ENCODE results near the gene ITGB6.
A peak's percentile ranks its signal among the peaks of the same experiment; 100 is the strongest.
"Not testable (repeated sequence)": the region's sequence is repeated elsewhere in the genome, so short reads cannot be mapped to it uniquely, and the experiment has no call there.

The ITGB6 gene

GRCh38 chr2:160207804-160208654 lies 8.0 kb upstream of the ITGB6 start:
- H3K4me1 Mint-ChIP-seq = peaks cover 54% of the 10 kb centered on the region
- peak overlapping the region in 1 of 2 donors; percentile 10 for H3K27ac Mint-ChIP-seq
- H3K4me3 Mint-ChIP-seq = peak overlapping the region in 1 of 2 donors; percentile 9
- H3K9me3 Mint-ChIP-seq = no peaks in the 10 kb centered on the region
- DNase-seq (peak in 1 of 2 donors; percentile 36), ATAC-seq (peak; percentile 77)
- H3K27me3 Mint-ChIP-seq = peaks cover 6% of the 10 kb centered on the region

- Mint-ChIP-seq H3K9me3 (no peaks in the 10 kb centered on the region), H3K4me1 (peaks cover 54% of the 10 kb centered on the region)
- DNase-seq = no peak
These were observed 7.2 kb upstream of the ITGB6 start for GRCh38 chr2:160207271-160207670.

GRCh38 chr2:160206436-160206835 lies 6.4 kb upstream of the ITGB6 start:
- peaks cover 54% of the 10 kb centered on the region for H3K4me1 Mint-ChIP-seq
- no peaks in the 10 kb centered on the region for H3K27me3 Mint-ChIP-seq
- ATAC-seq (no peak), DNase-seq (no peak)
- no peak overlapping the region for H3K27ac Mint-ChIP-seq
- H3K4me3 Mint-ChIP-seq = no peak overlapping the region
- no peaks in the 10 kb centered on the region for H3K9me3 Mint-ChIP-seq

More at GRCh38 chr2:160207271-160207670, 7.2 kb upstream of the ITGB6 start:
- no peak for ATAC-seq
- H3K27ac Mint-ChIP-seq = no peak overlapping the region
- H3K27me3 Mint-ChIP-seq = peaks cover 6% of the 10 kb centered on the region
- H3K4me3 Mint-ChIP-seq = no peak overlapping the region

GRCh38 chr2:160205505-160205904 lies 5.4 kb upstream of the ITGB6 start:
- no peak overlapping the region for H3K27ac Mint-ChIP-seq
- H3K4me3 Mint-ChIP-seq = no peak overlapping the region
- no peak for DNase-seq
- H3K4me1 Mint-ChIP-seq = peaks cover 47% of the 10 kb centered on the region
- no peaks in the 10 kb centered on the region for H3K27me3 Mint-ChIP-seq
- ATAC-seq = peak; percentile 34
- H3K9me3 Mint-ChIP-seq = no peaks in the 10 kb centered on the region

GRCh38 chr2:160203422-160203821 lies 3.4 kb upstream of the ITGB6 start:
- Mint-ChIP-seq H3K27ac (no peak overlapping the region), H3K9me3 (no peaks in the 10 kb centered on the region), H3K4me3 (no peak overlapping the region), H3K4me1 (peaks cover 26% of the 10 kb centered on the region), H3K27me3 (no peaks in the 10 kb centered on the region)
- ATAC-seq = no peak
- DNase-seq = no peak

- Mint-ChIP-seq H3K27me3 (no peaks in the 10 kb centered on the region), H3K4me1 (peaks cover 22% of the 10 kb centered on the region), H3K4me3 (no peak overlapping the region), H3K9me3 (no peaks in the 10 kb centered on the region), H3K27ac (no peak overlapping the region)
- ATAC-seq (no peak), DNase-seq (no peak)
These were observed 2.9 kb upstream of the ITGB6 start for GRCh38 chr2:160203007-160203406.

GRCh38 chr2:160201849-160202539 lies 1.9 kb upstream of the ITGB6 start:
- Mint-ChIP-seq H3K9me3 (no peaks in the 10 kb centered on the region), H3K4me3 (no peak overlapping the region), H3K27ac (no peak overlapping the region), H3K4me1 (peaks cover 14% of the 10 kb centered on the region), H3K27me3 (no peaks in the 10 kb centered on the region)
- ATAC-seq (no peak), DNase-seq (no peak)

- no peak overlapping the region for H3K4me3 Mint-ChIP-seq
- ATAC-seq (no peak), DNase-seq (no peak)
- H3K9me3 Mint-ChIP-seq = no peaks in the 10 kb centered on the region
- no peaks in the 10 kb centered on the region for H3K27me3 Mint-ChIP-seq
- H3K27ac Mint-ChIP-seq = no peak overlapping the region
- H3K4me1 Mint-ChIP-seq = peaks cover 7% of the 10 kb centered on the region
These were observed 849 bp upstream of the ITGB6 start for GRCh38 chr2:160200921-160201320.

GRCh38 chr2:160199053-160199452 lies 1.0 kb downstream of the ITGB6 start:
- ATAC-seq = no peak

GRCh38 chr2:160197587-160197986 lies 2.5 kb downstream of the ITGB6 start:
- Mint-ChIP-seq H3K4me3 (no peak overlapping the region), H3K4me1 (peaks cover 23% of the 10 kb centered on the region), H3K9me3 (no peaks in the 10 kb centered on the region), H3K27ac (no peak overlapping the region), H3K27me3 (no peaks in the 10 kb centered on the region)
- ATAC-seq (no peak), DNase-seq (no peak)

More at GRCh38 chr2:160199053-160199452, 1.0 kb downstream of the ITGB6 start:
- no peak overlapping the region for H3K4me3 Mint-ChIP-seq
- no peak for DNase-seq
- no peaks in the 10 kb centered on the region for H3K9me3 Mint-ChIP-seq
- H3K27me3 Mint-ChIP-seq = no peaks in the 10 kb centered on the region
- peaks cover 12% of the 10 kb centered on the region for H3K4me1 Mint-ChIP-seq
- H3K27ac Mint-ChIP-seq = peak overlapping the region in 1 of 2 donors; percentile 66

GRCh38 chr2:160194946-160195345 lies 5.1 kb downstream of the ITGB6 start:
- peak; percentile 96 for ATAC-seq
- H3K27me3 Mint-ChIP-seq = no peaks in the 10 kb centered on the region
- no peak overlapping the region for H3K27ac Mint-ChIP-seq
- no peak overlapping the region for H3K4me3 Mint-ChIP-seq
- no peaks in the 10 kb centered on the region for H3K9me3 Mint-ChIP-seq
- H3K4me1 Mint-ChIP-seq = peaks cover 23% of the 10 kb centered on the region
- peak; percentile 27 to 28 for DNase-seq

GRCh38 chr2:160194351-160194750 lies 5.7 kb downstream of the ITGB6 start:
- no peak for ATAC-seq
- H3K27me3 Mint-ChIP-seq = no peaks in the 10 kb centered on the region
- H3K27ac Mint-ChIP-seq = no peak overlapping the region
- DNase-seq = no peak
- no peaks in the 10 kb centered on the region for H3K9me3 Mint-ChIP-seq
- no peak overlapping the region for H3K4me3 Mint-ChIP-seq
- H3K4me1 Mint-ChIP-seq = peaks cover 23% of the 10 kb centered on the region

GRCh38 chr2:160181146-160181836 lies 18.8 kb downstream of the ITGB6 start:
- not testable (repeated sequence) for ATAC-seq
- H3K27ac Mint-ChIP-seq = peak overlapping the region; percentile 76 to 92
- peak overlapping the region; percentile 19 to 70 for H3K4me3 Mint-ChIP-seq

GRCh38 chr2:160180690-160181089 lies 19.4 kb downstream of the ITGB6 start:
- Mint-ChIP-seq H3K27ac (peak overlapping the region in 1 of 2 donors; percentile 92), H3K4me1 (peaks cover 21% of the 10 kb centered on the region)
- DNase-seq = not testable (repeated sequence)

More at GRCh38 chr2:160181146-160181836, 18.8 kb downstream of the ITGB6 start:
- peak; percentile 31 to 33 for DNase-seq
- H3K27me3 Mint-ChIP-seq, H3K9me3 Mint-ChIP-seq: not testable (repeated sequence)
- peaks cover 21% of the 10 kb centered on the region for H3K4me1 Mint-ChIP-seq

GRCh38 chr2:160180172-160180571 lies 19.9 kb downstream of the ITGB6 start:
- Mint-ChIP-seq H3K4me3 (no peak overlapping the region), H3K9me3 (peaks cover 0 to 4% of the 10 kb centered on the region in 2 donors)
- ATAC-seq = no peak

More at GRCh38 chr2:160180690-160181089, 19.4 kb downstream of the ITGB6 start:
- H3K27me3 Mint-ChIP-seq, ATAC-seq, H3K9me3 Mint-ChIP-seq: not testable (repeated sequence)
- peak overlapping the region in 1 of 2 donors; percentile 70 for H3K4me3 Mint-ChIP-seq

More at GRCh38 chr2:160180172-160180571, 19.9 kb downstream of the ITGB6 start:
- no peak for DNase-seq
- Mint-ChIP-seq H3K27me3 (no peaks in the 10 kb centered on the region), H3K4me1 (peaks cover 21% of the 10 kb centered on the region), H3K27ac (peak overlapping the region in 1 of 2 donors; percentile 81)
